ENCODE data around the gene ERCC4. TPM values are rescaled to one million over a fixed set of nuclear protein-coding genes. Genes with fewer than 3 reads are reported as not detected.

ERCC4 gene
- total and polyA plus RNA-seq, 2 of the 8 experiments (the other 6 are each of a cell fraction or from before 2014, with no cell fraction given), result 1.6 to 13.2 TPM

DNA sequence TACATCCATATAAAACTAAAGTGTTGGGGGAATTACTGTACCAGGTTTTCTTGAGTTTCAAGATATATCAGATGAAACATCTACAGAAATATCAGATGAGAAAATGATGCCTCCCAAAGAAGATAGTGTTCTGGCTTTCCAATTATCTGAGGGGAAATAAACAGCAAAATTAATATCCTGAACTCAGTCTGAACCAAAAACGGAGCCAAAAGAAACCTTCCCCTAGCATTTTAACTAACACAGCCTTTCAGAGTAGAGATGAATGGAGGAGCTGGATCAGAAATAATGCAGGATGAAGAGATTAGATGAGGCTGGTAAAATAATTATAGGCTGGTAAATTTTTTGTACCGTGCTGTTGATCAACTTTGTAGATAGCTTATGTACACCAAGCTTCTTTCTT is 16.2 kb downstream of the ERCC4 start:
- H3K4me3 ChIP-seq (ENCODE audit: extremely low read depth in 1 of 4, insufficient read depth in 2 of 4, low read depth in 3 of 4, low read length in 4 of 4), result no peak overlapping the region
- no peak overlapping the region for H3K56ac ChIP-seq (replicated peaks; ENCODE audit: insufficient read length, low read depth, low read length)
- H2BK20ac ChIP-seq (ENCODE audit: low read length), result no peak overlapping the region
- no peaks in the 10 kb centered on the region; a peak in 1 of 4 replicates for H3K9me3 ChIP-seq (ENCODE audit: insufficient read depth in 2 of 2, low read depth in 1 of 2, low read length in 1 of 2)
- 64% methylated on average over 2 of the region's 2 CpGs; no CpG with 5 or more reads in 1 of the 2 experiments for WGBS, 2 experiments (ENCODE audit: extremely low coverage in 1 of 2, insufficient coverage in 1 of 2, insufficient read length in 1 of 2, insufficient replicate concordance in 2 of 2, low coverage in 1 of 2, low lambda C conversion rate in 2 of 2, missing lambda C conversion rate in 1 of 2)
- H4K8ac ChIP-seq (ENCODE audit: extremely low read depth, insufficient read depth, low read length), result no peak overlapping the region
- peaks cover 0 to 27% (median 10%) of the 10 kb centered on the region in 4 experiments; a peak in 5 of 8 replicates for H3K36me3 ChIP-seq (ENCODE audit: control insufficient read depth in 2 of 4, insufficient read depth in 4 of 4, low read length in 3 of 4)
- H2BK12ac ChIP-seq (ENCODE audit: low read depth, low read length), result no peak overlapping the region
- H3K4me1 ChIP-seq (replicated peaks in 1 of 4; ENCODE audit: control insufficient read depth in 3 of 4, insufficient read depth in 4 of 4, low read length in 3 of 4), result no peaks in the 10 kb centered on the region
- no peak overlapping the region for H4K5ac ChIP-seq (ENCODE audit: insufficient read length, low read depth, low read length)
- no peaks in the 10 kb centered on the region for H3K79me1 ChIP-seq (ENCODE audit: low read depth, low read length)
- H3K27me3 ChIP-seq (replicated peaks in 1 of 4; ENCODE audit: control insufficient read depth in 3 of 4, extremely low read depth in 1 of 4, insufficient read depth in 3 of 4, low read length in 3 of 4), result no peaks in the 10 kb centered on the region
- H3K23ac ChIP-seq (ENCODE audit: insufficient read length), result no peak overlapping the region
- H3K79me2 ChIP-seq (ENCODE audit: control insufficient read depth in 1 of 2, insufficient read depth in 2 of 2, low read length in 2 of 2), result no peaks in the 10 kb centered on the region
- no peak overlapping the region for H3K4ac ChIP-seq (replicated peaks; ENCODE audit: insufficient read length, low read depth, low read length)
- no peak overlapping the region for H2AFZ ChIP-seq (ENCODE audit: low read length)
- no peaks in the 10 kb centered on the region for H3K23me2 ChIP-seq (ENCODE audit: low read depth, low read length)
- H2BK5ac ChIP-seq (ENCODE audit: low read depth, low read length), result no peak overlapping the region
- H2BK120ac ChIP-seq (replicated peaks; ENCODE audit: low read depth, low read length), result no peak overlapping the region
- no peak overlapping the region for H3K4me2 ChIP-seq (ENCODE audit: insufficient read depth in 1 of 2, low read depth in 2 of 2, low read length in 2 of 2)
- H2AK5ac ChIP-seq (ENCODE audit: low read depth, low read length), result no peak overlapping the region
- H2BK15ac ChIP-seq (ENCODE audit: low read length), result no peak overlapping the region
- no peak overlapping the region for H4K91ac ChIP-seq (replicated peaks; ENCODE audit: insufficient read length, low read length)
- H3K27ac ChIP-seq (ENCODE audit: low read depth, low read length), result no peak overlapping the region
- FAIRE-seq, result no peak
- ChIA-PET POLR2A (ENCODE audit: partially characterized antibody) (interaction anchor here (1.0 to 2.3 kb wide), 2 partner anchors 13 to 15 kb away, joined by 3 to 10 read pairs; no protein-coding TSS in a partner anchor), CTCF (ENCODE audit: partially characterized antibody) (interaction anchor here (0.6 to 4.5 kb wide), 24 partner anchors 7 to 1422 kb away, joined by 3 to 39 read pairs (median 4); partner anchors contain the start of gene ERCC4)
- no peak overlapping the region for H3K18ac ChIP-seq (ENCODE audit: extremely low read depth, low read length)
- no peak overlapping the region for H3K14ac ChIP-seq (ENCODE audit: insufficient read length)
- no peak overlapping the region for H3K9ac ChIP-seq (replicated peaks in 1 of 4; ENCODE audit: extremely low read depth in 1 of 4, low read depth in 3 of 4, low read length in 3 of 4)
- H4K20me1 ChIP-seq (replicated peaks in 1 of 2; ENCODE audit: control insufficient read depth in 1 of 2, insufficient read depth in 2 of 2, low read length in 2 of 2), result no peaks in the 10 kb centered on the region
- TF ChIP-seq TAF7 (optimal IDR thresholded peaks at IDR 0.05; ENCODE audit: borderline replicate concordance, low read depth, low read length), result no peak
- no peak for TF ChIP-seq KDM1A (IDR thresholded peaks at IDR 0.05; ENCODE audit: borderline replicate concordance, low read length)
- no peak for TF ChIP-seq SIRT6 (IDR thresholded peaks at IDR 0.05; ENCODE audit: low read length)
- DNase-seq (ENCODE audit: low read depth in 1 of 2, low spot score in 2 of 2), result no peak
